Chondrocyte (in vitro differentiated cells): ENCODE data around the gene LASP1. TPM values are rescaled to one million over a fixed set of nuclear protein-coding genes. Genes with fewer than 3 reads are reported as not detected.

Source experiments
- DNase-seq: peaks from one replicate; pipeline ENCODE4 v3.0.0; 2021; ENCODE audit warnings: mixed read lengths, low spot score
- H3K27ac Mint-ChIP-seq: one replicate; pipeline ENCODE4 v1.8.0; 2021; ENCODE audit warnings: mild to moderate bottlenecking, moderate library complexity, mixed read lengths; ENCODE audit not compliant: unreplicated experiment
- H3K27me3 Mint-ChIP-seq: 2 replicates; pipeline ENCODE4 v1.8.0; 2021; ENCODE audit warnings: low read depth, mixed read lengths
- H3K36me3 Mint-ChIP-seq: 2 replicates; pipeline ENCODE4 v1.8.0; 2021; ENCODE audit warnings: low read depth, mixed read lengths
- H3K4me1 Mint-ChIP-seq: 2 replicates; pipeline ENCODE4 v1.8.0; 2021; ENCODE audit warnings: low read depth, mild to moderate bottlenecking, mixed read lengths
- H3K4me3 Mint-ChIP-seq: one replicate; pipeline ENCODE4 v1.8.0; 2021; ENCODE audit warnings: mild to moderate bottlenecking, moderate library complexity, mixed read lengths; ENCODE audit not compliant: unreplicated experiment
- H3K9me3 Mint-ChIP-seq: 2 replicates; pipeline ENCODE4 v1.8.0; 2021; ENCODE audit warnings: low read depth, mixed read lengths
- total RNA-seq: library from RNA; stranded (reverse); gene quantifications from 3 replicates; pipeline ENCODE4 v1.2.1, GENCODE V29; 2021
- TF ChIP-seq, protein P1 (sequence below): fragments of 200-600 bp; sonication (generic); IDR thresholded peaks from 2 replicates; pipeline ENCODE4 v1.5.0; 2021; ENCODE audit warnings: antibody characterized with exemption, mild to moderate bottlenecking, moderate library complexity

LASP1 gene
- total RNA-seq, 1 donor from 2014 or later, result 599 TPM

- Mint-ChIP-seq H3K4me3 (no peak overlapping the region), H3K9me3 (no peaks in the 10 kb centered on the region), H3K36me3 (peaks cover 33% of the 10 kb centered on the region), H3K4me1 (peaks cover 67% of the 10 kb centered on the region), H3K27ac (peak overlapping the region; percentile 94), H3K27me3 (no peaks in the 10 kb centered on the region)
- TF ChIP-seq, protein P1, sequence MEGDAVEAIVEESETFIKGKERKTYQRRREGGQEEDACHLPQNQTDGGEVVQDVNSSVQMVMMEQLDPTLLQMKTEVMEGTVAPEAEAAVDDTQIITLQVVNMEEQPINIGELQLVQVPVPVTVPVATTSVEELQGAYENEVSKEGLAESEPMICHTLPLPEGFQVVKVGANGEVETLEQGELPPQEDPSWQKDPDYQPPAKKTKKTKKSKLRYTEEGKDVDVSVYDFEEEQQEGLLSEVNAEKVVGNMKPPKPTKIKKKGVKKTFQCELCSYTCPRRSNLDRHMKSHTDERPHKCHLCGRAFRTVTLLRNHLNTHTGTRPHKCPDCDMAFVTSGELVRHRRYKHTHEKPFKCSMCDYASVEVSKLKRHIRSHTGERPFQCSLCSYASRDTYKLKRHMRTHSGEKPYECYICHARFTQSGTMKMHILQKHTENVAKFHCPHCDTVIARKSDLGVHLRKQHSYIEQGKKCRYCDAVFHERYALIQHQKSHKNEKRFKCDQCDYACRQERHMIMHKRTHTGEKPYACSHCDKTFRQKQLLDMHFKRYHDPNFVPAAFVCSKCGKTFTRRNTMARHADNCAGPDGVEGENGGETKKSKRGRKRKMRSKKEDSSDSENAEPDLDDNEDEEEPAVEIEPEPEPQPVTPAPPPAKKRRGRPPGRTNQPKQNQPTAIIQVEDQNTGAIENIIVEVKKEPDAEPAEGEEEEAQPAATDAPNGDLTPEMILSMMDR, result no peak
- DNase-seq, result peak; percentile 75
Measured at GRCh38 chr17:38898812-38899348, 29.0 kb downstream of the LASP1 start.

DNA sequence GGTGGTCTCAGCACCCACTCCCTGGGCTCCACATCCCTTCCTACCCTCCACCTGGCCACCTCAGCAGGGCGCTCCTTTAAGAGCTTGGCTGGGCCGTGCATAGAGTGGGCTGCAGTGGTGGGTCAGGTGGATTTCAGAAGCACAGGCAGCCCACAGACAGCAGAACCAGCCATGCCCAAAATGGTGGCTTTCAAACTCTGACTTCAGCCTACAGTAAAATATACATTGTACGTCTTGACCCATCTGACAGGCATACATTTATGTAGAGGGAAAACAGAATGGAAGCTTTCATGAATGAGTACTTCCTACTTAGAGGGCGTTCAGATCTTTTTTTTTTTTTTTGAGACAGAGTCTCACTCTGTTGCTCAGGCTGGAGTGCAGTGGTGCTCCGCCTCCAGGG is 29.6 kb downstream of the LASP1 start:
- Mint-ChIP-seq H3K9me3 (no peaks in the 10 kb centered on the region), H3K4me3 (no peak overlapping the region), H3K27me3 (no peaks in the 10 kb centered on the region), H3K36me3 (peaks cover 31% of the 10 kb centered on the region), H3K27ac (peak overlapping the region; percentile 75), H3K4me1 (peaks cover 61% of the 10 kb centered on the region)
- TF ChIP-seq, protein P1, result no peak
- DNase-seq, result no peak

- no peak for DNase-seq
- H3K9me3 Mint-ChIP-seq, result no peaks in the 10 kb centered on the region
- no peak overlapping the region for H3K4me3 Mint-ChIP-seq
- TF ChIP-seq, protein P1, result no peak
- H3K36me3 Mint-ChIP-seq, result peaks cover 36% of the 10 kb centered on the region
- H3K27ac Mint-ChIP-seq, result peak overlapping the region; percentile 85
- peaks cover 58% of the 10 kb centered on the region for H3K4me1 Mint-ChIP-seq
- no peaks in the 10 kb centered on the region for H3K27me3 Mint-ChIP-seq
Measured at GRCh38 chr17:38900978-38901656, 31.3 kb downstream of the LASP1 start.

DNA sequence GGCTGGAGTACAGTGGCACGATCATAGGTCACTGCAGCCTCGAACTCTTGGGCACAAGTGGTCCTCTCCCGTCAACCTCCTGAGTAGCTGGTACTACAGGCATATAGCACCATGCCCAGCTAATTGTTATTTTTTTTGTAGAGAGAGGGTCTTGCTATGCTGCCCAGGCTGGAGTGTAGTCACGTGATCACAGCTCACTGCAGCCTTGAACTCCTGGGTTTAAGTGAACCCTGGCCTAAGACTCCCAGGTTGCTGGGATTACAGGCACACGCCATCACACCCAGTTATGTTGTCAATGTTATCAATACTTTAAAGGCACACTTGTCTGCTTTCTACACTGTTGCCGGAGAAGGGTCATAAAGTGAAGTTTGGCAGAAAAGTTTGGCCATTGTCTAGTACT is 33.5 kb downstream of the LASP1 start:
- Mint-ChIP-seq H3K27ac (peak overlapping the region; percentile 22), H3K27me3 (no peaks in the 10 kb centered on the region), H3K4me1 (peaks cover 47% of the 10 kb centered on the region), H3K36me3 (peaks cover 29% of the 10 kb centered on the region), H3K4me3 (no peak overlapping the region), H3K9me3 (no peaks in the 10 kb centered on the region)
- no peak for DNase-seq
- TF ChIP-seq, protein P1, result no peak

- DNase-seq, result no peak
- Mint-ChIP-seq H3K4me1 (peaks cover 37% of the 10 kb centered on the region), H3K27me3 (no peaks in the 10 kb centered on the region), H3K27ac (no peak overlapping the region), H3K4me3 (no peak overlapping the region), H3K36me3 (peaks cover 26% of the 10 kb centered on the region), H3K9me3 (no peaks in the 10 kb centered on the region)
- TF ChIP-seq, protein P1, result no peak
Measured at GRCh38 chr17:38904892-38905291, 35.0 kb downstream of the LASP1 start.
